Fibroblast of the aortic adventitia (primary cell): ENCODE results near the gene RGL4. TPM values are rescaled to one million over a fixed set of nuclear protein-coding genes. Genes with fewer than 3 reads are reported as not detected.

Experiments used
- DNase-seq: peaks from one replicate; pipeline ENCODE4 v3.0.0-alpha.2; 2010; ENCODE audit warnings: low read depth
- H3K4me3 ChIP-seq: 2 replicates; pipeline ENCODE4 v1.5.1; 2011; ENCODE audit warnings: low read depth, mild to moderate bottlenecking, control low read depth, low read length, moderate library complexity
- CTCF ChIP-seq: IDR thresholded peaks from 2 replicates; pipeline ENCODE4 v1.5.1; 2011; ENCODE audit warnings: mild to moderate bottlenecking, low read length, control low read depth, inconsistent platforms; ENCODE audit not compliant: insufficient read depth
- total RNA-seq: library from RNA; depleted of rRNA; stranded (reverse); fragments of >200 nt; gene quantifications from 2 replicates; pipeline ENCODE4 v1.2.3, GENCODE V29; 2012; ENCODE audit warnings: low replicate concordance

RGL4 gene
- total RNA-seq, 1 donor, result not detected

DNA sequence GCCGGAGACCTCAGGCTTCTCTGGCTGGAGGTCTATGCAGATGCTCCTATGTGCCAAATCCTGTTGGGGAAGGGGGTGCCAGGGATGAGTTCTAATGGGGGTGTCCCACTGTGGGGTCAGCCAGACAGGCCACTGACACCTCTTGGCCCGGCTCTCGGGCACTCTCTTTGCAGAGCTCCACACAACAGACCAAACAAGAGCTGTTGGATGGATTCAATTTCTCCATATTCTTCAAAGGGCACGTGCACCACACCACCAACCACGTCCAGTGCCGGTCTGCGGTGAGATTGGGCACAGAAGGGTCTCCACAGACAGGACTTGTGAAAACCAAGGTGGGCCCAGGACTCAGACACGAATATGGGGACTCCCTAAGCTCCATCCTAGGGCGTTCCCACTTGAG, 2.2 kb upstream of the RGL4 start:
- H3K4me3 ChIP-seq, result no peak overlapping the region
- no peak for TF ChIP-seq CTCF
- no peak for DNase-seq

- no peak overlapping the region for H3K4me3 ChIP-seq
- no peak for TF ChIP-seq CTCF
- DNase-seq, result no peak
Observed at GRCh38 chr22:23689414-23689813, 1.4 kb upstream of the RGL4 start.

GRCh38 chr22:23691748-23692423, 1.1 kb downstream of the RGL4 start:
- H3K4me3 ChIP-seq, result no peak overlapping the region
- DNase-seq, result no peak
- no peak for TF ChIP-seq CTCF

DNA sequence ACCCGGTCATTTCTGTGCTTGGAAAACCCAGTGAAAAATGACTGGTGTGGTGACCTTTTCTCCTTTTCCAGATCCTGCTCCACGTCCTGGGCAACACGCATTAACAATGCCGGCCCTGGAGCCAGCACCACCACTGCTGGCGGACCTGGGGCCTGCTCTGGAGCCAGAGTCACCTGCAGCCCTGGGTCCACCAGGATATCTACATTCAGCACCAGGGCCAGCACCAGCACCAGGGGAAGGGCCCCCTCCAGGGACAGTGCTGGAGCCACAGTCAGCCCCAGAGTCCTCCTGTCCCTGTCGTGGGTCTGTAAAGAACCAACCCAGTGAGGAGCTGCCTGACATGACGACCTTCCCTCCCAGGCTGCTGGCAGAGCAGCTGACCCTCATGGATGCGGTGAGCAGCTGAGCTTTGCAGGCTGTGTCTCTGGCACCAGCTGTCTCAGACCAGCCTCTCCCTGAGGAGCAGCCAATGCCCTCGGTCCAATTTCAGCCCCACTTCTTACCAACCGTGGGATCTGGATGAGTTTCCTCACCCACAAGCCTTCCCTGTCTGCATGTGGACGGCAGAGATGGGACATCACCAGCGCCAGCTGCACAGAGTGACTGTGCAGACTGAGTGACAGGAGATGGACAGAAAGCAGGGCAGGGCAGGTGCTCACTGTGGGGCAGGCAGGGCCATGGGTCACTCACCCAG, 1.9 kb downstream of the RGL4 start:
- H3K4me3 ChIP-seq, result no peak overlapping the region
- no peak for DNase-seq
- no peak for TF ChIP-seq CTCF

GRCh38 chr22:23693979-23694680, 3.3 kb downstream of the RGL4 start:
- no peak for DNase-seq

GRCh38 chr22:23695141-23695540, 4.3 kb downstream of the RGL4 start:
- no peak for TF ChIP-seq CTCF
- DNase-seq, result no peak
- no peak overlapping the region for H3K4me3 ChIP-seq

More at GRCh38 chr22:23693979-23694680, 3.3 kb downstream of the RGL4 start:
- H3K4me3 ChIP-seq, result no peak overlapping the region
- TF ChIP-seq CTCF, result no peak
